Esophagus squamous epithelium (tissue), 4 donors: ENCODE data around the gene GPC6.

Experiments
- CTCF ChIP-seq, 6 experiments: fragments of 450-650 bp in 4 of 6; fragments of 200-600 bp in 2 of 6; sonication (generic) in 2 of 6; IDR thresholded peaks; one replicate each; pipeline ENCODE4 v1.5.1; 2016 to 2019; ENCODE audit warnings: antibody characterized with exemption in 6 of 6, mild to moderate bottlenecking in 4 of 6, moderate library complexity in 4 of 6
- POLR2A ChIP-seq, 4 donors: fragments of 450-650 bp; IDR thresholded peaks; one replicate each; pipeline ENCODE4 v1.6.1; 2017; ENCODE audit warnings: antibody characterized with exemption in 4 of 4, mild to moderate bottlenecking in 4 of 4, moderate library complexity in 3 of 4

- TF ChIP-seq CTCF (IDR thresholded peaks at IDR 0.05) (no peak), POLR2A (IDR thresholded peaks at IDR 0.05) (no peak)
Measured at GRCh38 chr13:93945621-93946020, 719.0 kb downstream of the GPC6 start.
